Activated naive CD4-positive, alpha-beta T cell treated with Interleukin-2 at 50 U/mL for 16 hours (primary cell): ENCODE measurements around the gene WNK1.

ENCODE experiments used
- DNase-seq: peaks from one replicate; pipeline ENCODE4 v3.0.0-alpha.2; 2020

Gene WNK1

DNA sequence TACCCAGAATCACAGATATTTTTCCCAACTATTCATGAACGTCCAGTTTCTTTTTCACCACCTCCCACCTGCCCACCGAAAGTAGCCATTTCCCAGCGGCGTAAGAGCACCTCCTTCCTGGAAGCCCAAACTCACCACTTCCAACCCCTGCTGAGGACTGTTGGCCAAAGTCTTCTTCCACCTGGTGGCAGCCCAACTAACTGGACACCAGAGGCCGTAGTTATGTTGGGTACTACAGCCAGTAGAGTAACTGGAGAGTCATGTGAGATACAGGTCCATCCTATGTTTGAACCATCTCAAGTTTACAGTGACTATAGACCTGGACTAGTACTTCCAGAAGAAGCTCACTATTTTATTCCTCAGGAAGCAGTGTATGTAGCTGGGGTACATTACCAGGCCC, 115.5 kb downstream of the WNK1 start:
- DNase-seq: no peak

DNA sequence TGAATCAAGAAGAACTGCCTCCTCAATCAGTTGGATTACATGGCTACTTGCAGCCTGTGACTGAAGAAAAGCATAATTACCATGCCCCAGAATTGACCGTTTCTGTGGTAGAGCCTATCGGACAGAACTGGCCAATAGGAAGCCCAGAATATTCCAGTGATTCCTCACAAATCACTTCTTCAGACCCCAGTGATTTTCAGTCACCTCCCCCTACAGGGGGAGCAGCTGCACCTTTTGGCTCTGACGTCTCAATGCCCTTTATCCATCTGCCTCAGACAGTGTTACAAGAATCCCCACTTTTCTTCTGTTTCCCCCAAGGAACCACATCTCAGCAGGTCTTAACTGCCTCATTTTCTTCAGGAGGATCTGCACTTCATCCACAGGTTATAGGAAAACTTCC, 116.3 kb downstream of the WNK1 start:
- DNase-seq: no peak

DNA sequence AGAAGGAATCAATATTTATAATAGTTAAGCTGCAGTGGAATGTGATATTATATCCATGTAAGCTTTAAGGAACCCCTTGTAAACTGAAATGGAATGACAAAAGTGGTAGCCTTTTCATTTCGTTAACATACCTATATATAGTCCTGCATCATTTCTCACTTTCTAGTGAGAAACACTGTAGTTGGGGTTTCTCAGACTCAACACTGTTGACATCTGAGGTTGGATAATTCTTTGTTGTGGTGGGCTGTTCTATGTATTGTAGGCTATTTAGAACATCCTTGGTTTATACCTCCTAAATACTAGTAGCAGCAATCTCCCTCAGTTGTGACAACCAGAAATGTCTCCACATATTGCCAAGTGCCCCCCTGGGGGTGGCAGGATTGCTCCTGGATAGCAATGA, 118.0 kb downstream of the WNK1 start:
- DNase-seq: no peak

DNA sequence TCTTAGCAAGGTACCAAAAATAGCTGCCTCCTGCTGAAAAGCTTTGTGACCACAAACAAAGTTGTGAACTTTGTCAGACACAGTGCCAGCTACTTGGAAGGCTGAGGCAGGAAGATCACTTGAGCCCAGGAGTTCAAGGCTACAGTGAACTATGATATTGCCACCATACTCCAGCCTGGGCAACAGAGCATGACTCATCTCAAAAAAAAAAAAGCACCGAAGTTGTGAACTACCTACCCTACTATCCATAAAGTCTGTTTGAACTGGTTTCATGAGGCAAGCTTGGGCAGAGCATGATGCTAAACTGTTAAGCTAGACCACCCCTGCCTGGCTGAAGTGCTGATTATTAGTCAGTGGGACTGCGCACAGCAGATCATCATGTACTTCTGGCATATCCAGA, 121.6 kb downstream of the WNK1 start:
- DNase-seq: no peak

DNA sequence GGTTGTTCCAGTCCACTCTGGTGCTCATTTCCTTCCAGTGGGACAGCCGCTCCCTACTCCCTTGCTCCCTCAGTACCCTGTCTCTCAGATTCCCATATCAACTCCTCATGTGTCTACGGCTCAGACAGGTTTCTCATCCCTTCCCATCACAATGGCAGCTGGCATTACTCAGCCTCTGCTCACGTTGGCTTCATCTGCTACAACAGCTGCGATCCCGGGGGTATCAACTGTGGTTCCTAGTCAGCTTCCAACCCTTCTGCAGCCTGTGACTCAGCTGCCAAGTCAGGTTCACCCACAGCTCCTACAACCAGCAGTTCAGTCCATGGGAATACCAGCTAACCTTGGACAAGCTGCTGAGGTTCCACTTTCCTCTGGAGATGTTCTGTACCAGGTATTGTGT, 127.3 kb downstream of the WNK1 start:
- no peak for DNase-seq

DNA sequence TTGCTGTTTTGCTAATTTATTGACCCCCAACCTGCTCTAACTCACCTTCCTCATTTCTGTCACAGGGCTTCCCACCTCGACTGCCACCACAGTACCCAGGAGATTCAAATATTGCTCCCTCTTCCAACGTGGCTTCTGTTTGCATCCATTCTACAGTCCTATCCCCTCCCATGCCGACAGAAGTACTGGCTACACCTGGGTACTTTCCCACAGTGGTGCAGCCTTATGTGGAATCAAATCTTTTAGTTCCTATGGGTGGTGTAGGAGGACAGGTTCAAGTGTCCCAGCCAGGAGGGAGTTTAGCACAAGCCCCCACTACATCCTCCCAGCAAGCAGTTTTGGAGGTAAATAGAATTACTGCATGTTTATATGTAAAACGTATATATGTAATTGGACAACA, 128.3 kb downstream of the WNK1 start:
- DNase-seq: no peak

DNA sequence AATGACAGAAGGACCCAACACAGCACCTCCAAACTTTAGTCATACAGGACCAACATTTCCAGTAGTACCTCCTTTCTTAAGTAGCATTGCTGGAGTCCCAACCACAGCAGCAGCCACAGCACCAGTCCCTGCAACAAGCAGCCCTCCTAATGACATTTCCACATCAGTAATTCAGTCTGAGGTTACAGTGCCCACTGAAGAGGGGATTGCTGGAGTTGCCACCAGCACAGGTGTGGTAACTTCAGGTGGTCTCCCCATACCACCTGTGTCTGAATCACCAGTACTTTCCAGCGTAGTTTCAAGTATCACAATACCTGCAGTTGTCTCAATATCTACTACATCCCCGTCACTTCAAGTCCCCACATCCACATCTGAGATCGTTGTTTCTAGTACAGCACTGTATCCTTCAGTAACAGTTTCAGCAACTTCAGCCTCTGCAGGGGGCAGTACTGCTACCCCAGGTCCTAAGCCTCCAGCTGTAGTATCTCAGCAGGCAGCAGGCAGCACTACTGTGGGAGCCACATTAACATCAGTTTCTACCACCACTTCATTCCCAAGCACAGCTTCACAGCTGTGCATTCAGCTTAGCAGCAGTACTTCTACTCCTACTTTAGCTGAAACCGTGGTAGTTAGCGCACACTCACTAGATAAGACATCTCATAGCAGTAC, 132.5 kb downstream of the WNK1 start:
- DNase-seq: no peak

DNA sequence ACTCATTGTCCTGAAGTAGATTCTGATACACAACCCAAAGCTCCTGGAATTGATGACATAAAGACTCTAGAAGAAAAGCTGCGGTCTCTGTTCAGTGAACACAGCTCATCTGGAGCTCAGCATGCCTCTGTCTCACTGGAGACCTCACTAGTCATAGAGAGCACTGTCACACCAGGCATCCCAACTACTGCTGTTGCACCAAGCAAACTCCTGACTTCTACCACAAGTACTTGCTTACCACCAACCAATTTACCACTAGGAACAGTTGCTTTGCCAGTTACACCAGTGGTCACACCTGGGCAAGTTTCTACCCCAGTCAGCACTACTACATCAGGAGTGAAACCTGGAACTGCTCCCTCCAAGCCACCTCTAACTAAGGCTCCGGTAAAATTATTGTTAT, 133.3 kb downstream of the WNK1 start:
- DNase-seq: no peak

DNA sequence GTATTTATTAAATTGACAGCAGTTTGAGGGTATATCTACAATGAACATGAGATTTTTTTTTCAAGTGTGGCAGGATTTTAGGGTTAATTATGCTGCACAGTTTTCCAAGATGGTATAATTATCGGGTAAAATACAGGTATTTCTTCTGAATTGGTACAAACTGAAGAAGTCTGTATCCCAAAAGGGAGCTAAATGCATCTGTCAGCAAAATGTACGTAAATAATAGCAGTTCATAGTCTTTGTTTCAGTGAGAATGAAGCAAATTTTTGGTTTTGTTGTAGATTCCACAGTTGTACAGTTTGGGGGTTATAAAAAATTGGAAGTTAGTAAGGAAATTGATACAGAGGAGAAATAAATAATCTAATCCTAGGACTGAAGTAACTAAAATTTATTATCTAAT, 133.8 kb downstream of the WNK1 start:
- DNase-seq: no peak

DNA sequence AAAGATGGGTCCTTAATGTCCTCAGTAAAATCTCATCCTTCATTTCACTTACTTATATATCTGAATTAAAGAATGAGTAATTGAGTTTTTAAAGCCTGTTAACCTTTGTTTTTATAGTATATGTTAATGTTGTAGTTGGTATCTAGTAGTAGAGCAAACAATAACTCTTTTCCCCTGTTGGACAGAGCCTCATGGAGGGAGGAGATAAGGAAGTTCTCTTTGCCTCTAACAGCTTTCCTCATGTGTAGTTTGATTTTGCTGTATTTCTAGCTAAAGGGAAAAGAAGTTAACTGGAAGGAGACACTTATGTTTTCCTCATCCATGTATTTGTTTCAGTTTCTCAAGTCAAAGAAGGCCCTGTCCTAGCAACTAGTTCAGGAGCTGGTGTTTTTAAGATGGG, 141.8 kb downstream of the WNK1 start:
- DNase-seq: no peak

DNA sequence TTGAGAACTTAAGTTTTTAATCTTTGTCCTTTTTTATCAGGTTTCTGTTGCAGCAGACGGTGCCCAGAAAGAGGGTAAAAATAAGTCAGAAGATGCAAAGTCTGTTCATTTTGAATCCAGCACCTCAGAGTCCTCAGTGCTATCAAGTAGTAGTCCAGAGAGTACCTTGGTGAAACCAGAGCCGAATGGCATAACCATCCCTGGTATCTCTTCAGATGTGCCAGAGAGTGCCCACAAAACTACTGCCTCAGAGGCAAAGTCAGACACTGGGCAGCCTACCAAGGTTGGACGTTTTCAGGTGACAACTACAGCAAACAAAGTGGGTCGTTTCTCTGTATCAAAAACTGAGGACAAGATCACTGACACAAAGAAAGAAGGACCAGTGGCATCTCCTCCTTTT, 143.7 kb downstream of the WNK1 start:
- no peak for DNase-seq

DNA sequence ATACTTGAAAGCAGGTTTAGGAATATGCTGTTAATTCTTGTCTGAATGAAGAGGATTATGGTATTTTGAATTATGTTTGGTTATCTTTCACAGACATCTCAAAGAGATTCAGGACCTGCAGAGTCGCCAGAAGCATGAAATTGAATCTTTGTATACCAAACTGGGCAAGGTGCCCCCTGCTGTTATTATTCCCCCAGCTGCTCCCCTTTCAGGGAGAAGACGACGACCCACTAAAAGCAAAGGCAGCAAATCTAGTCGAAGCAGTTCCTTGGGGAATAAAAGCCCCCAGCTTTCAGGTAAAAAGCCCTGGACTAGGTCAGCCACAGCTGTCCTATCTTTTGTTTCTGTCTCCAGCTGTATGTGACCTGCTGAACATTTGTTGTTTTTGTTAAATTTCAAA, 145.0 kb downstream of the WNK1 start:
- DNase-seq: no peak

DNA sequence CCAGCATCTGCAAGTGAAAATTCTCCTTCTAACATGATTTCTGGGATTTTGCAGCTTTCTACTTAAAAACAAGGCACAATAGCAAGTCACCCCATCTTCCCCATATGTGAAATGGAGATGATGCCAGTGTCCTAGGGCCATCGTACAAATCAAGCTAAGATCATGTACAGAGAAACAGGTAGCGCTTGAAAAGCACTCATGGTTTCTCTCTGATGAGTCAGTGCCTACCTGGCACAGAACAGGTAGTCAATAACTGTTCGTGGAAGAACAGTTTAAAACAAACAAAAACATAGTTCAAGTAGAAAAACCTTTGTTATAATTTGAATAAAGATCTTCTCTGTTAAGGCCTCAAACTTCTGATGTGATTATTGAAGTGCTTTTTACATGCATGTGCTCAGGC, 150.2 kb downstream of the WNK1 start:
- DNase-seq: no peak

DNA sequence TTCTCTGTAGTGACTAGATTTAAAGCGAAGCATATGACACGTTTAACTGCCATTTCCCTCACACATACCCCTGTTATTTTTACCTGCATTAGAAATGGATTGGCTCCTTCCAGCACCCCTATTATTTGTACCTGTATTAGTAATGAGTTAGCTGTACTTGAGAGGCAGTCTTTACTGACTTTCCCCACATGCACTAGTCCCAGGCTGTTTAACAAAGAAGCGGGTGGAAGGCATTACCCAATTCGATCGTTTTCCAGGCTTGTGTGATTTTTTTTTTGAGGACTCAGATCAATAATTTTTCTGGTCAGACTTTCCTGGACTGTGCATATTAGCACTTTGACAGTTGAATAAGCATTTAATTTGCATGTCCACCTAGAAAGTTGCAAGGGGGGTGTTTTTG, 150.7 kb downstream of the WNK1 start:
- DNase-seq: no peak

DNA sequence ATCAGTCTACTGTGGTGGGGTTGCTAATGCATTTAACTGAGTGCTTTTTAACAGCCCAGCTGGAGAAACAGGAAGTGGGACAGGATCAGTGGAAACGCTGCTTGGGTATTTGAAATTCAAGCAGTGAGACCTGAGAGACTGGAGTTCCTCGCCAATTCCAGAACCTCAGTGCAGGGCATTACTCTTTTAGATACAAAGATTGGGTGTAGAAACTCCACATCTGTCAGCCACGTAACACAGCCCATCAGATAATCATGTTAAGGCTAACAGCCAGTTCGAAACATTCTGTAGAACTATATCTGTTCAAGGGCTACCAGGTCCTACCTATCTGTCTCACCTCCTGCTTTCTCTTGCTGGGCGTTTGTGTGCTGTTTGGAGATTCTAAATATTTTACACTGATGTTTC, 151.6 kb downstream of the WNK1 start:
- DNase-seq: no peak

DNA sequence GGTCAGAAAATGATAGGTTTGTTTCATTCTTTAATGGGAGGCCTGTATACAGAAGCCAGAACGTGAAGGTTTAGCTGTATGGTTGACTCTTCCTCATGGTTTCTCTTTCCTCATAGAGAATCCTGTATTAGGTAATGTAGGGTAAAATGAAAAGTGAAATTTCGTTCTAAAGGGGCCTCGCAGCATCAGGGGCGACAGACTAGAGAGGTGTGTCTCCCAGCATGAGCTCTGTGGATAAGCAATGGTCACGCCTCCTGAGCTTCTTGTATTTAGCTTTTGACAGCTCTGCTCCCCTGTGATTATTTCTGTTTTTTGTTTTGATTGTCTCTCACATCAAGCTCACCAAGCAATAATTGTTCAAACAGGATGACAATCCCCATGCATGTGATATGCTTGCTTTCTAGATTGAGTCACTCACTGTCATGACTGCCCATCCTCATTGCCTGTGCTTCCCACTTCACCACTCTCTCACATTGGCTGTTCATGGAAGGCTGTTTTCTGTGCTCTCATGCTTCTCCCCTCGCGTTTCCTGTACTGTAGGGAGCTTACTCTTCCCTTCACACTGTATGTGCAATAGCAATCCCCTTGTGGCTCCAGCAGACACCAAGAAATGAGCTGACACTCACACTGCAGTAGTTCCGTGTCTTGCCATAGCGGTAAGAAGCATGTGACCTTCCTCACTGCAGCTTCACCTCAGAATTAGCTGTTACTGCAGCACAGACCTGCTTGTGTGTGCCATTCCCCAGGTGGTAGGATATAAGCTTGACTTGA, 153.1 kb downstream of the WNK1 start:
- DNase-seq: no peak

DNA sequence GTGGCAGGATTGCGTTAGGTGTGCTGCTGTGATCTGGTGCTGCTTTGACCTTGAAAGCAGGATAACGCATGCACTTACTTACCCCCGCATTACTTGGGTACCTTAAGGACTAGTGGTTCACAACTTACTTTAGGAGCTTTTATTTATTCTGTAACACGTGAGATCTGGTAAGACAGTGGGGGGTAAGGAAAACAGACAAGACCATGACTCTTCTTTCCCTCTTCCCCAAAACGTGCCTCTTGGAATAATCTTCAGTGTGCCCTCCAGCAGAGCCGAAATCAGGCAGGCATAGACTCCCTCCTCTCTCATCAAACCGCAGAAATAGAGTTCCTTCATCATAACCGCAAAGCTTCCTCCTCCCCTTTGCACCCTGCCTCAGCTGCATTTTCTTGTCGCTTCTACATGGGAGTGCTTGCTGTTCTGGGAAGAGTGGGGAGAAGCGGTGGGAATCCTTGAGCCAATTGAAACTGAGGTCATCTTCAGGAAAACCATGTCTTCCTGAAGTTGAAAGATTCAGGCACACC, 153.7 kb downstream of the WNK1 start:
- no peak for DNase-seq

DNA sequence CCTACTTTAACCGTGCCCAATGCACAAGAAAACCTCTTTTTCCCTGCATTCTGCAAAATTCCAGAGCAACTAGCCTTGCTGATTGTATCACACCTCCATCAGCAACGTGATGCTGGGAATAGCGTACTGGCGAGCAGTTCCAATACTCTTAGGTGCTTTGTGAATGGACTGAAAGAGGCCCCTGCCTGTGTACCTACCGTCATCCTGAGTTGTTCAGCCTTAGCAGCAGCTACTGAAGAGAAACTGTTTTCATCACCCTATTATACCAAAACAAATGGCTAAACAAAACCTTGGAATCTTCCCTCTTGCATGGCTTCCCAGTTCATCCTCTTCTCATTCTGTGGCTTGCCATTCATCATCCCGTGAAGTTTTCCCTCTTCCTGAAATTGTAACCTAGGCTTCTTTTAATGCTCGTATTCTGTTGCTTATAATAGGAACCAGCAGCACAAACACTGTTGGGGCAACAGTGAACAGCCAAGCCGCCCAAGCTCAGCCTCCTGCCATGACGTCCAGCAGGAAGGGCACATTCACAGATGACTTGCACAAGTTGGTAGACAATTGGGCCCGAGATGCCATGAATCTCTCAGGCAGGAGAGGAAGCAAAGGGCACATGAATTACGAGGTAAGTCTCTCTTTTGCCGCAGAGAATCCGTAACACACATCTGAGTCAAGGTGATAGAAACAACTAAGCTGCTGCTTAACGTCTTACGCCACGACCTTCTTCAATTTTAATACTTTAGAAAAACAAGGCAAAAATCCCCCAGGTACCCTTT, 155.2 kb downstream of the WNK1 start:
- no peak for DNase-seq

DNA sequence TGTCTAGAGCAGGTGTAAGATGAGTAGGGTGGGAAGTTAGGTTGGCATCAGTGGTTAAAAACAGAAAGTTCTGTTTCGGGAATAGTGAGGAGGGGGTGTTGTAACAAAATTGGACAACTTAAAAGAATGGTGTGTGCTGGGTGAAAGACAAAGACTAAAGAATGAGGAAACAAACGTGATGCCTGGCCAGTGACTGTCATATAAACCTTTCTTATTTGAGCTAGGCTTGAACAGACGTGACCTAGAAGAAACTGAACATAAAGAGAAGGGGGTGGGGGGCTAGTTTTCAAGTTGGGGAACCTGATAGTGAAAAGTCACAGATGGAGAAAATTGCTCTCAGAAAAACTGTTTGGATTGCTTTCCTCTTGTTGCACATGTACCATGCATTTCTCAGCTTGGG, 157.5 kb downstream of the WNK1 start:
- DNase-seq: no peak

DNA sequence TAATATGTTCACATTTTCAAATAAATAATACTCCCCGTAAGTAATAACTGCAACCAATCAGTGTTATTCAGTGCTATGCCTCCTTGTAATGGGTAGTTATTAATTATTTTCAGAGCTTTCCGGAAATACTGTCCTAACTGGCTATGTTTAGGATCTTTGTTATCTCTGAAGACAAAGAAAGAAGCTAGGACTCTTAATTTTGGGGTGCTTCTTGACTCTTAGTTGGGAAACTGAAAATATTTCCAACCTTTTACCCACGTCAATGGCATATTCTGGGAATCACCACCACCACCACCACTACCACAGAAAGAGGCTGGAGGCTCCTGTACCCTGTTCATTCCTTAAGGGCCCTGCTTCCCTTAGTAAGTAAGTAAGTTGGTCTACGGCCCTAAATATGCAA, 158.0 kb downstream of the WNK1 start:
- DNase-seq: no peak

DNA sequence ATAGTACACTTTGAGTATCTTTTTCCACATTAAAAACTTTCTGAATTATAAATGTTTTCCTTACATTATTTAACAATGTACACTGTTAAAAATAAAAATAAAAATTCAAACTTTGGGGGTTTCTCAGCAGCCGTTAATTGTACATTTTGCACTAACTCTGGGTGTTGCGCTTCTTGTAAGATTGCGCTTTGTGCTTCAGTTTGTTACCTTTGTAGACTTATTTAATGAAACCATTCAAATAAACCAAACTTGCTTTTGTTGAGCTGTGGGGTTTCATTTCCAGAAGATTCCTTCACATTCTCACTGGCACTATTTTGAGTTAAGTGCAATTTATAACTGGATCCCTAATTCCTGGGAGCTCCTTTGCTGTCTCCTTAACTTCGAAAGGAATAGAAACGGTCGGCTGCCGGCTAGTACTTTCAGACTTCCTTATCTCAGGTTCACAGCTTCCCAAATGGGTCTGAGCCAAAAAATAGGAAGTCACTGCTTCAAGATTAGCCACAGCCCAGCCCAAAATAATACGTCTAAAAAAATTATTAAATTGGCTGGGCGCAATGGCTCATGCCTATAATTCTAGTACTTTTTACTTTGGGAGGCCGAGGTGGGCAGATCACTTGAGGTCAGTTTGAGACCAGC, 158.9 kb downstream of the WNK1 start:
- DNase-seq: no peak

DNA sequence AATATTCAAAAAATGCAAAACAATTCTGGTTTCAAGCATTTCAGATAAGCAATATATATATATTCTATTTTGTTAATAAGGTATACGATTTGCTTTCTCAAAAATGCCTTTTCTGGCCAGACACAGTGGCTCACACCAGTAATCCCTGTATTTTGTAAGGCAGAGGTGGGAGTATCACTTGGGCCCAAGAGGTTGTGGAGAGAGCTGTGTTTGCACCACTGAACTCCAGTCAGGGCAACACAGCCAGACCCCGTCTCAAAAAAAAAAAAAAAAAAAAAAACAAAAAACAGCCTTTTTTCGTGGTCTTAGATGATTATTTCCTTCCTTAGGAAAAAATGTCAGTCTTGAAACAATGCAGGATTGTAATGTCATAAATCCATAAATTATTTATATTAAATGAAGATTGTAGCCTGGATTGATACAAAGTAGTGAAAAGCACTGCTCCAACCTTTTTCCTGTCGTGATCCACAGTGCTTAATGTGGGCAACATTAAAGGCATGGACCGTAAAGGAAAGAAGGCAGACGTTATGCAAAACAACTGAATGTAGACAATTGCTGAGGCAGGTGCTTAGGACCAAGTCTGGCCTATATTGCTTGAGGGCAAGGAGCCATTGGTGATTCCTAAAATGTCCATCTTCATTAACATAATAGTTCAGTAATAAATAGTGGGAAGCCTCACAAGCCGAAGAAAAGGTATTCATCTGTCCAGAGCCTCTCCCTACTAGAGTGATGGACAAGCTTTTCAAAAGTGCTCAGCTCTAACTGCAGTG, 160.3 kb downstream of the WNK1 start:
- DNase-seq: no peak
